ENCODE measurements around the gene CPSF4. TPM values are rescaled to one million over a fixed set of nuclear protein-coding genes. Genes with fewer than 3 reads are reported as not detected.
"Not testable (repeated sequence)": the region's sequence is repeated elsewhere in the genome, so short reads cannot be mapped to it uniquely, and the experiment has no call there.

CPSF4 gene
- total and polyA plus RNA-seq, 2 donors (not counting 1 experiment from before 2014, with no cell fraction given): 52.9 to 63.2 TPM

DNA sequence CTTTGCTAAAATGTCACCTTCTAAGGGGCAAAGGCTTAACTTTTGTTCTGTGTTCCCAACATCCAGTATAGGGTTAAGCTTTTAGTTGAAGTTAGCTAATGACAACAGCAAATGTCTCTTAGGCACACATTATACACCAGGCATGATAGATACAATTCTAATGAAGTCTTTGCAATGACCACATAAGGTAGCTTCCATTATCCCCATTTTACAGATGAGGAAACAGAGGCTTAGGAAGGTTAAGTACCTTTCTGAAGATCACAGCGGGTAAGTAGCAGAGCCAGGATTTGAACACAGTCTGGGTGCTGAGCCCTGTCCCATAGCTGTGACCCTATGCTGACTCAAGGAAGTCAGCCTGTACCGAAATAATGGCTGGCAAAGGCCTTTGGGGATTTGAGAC, 28.1 kb upstream of the CPSF4 start:
- Histone ChIP-seq H3K4me2 (replicated peaks; ENCODE audit: low read depth, low read length, poor library complexity, severe bottlenecking) (no peak overlapping the region), H3K4me1 (ENCODE audit: control insufficient read depth in 2 of 2, insufficient read depth in 2 of 2, low read length in 2 of 2) (peaks cover 25 to 35% of the 10 kb centered on the region in 2 donors), H3K36me3 (replicated peaks in 1 of 2; ENCODE audit: control extremely low read depth in 1 of 2, control insufficient read depth in 1 of 2, extremely low read depth in 1 of 2, insufficient read depth in 2 of 2, low read length in 1 of 2) (peaks cover 9 to 41% of the 10 kb centered on the region in 2 experiments), H4K20me1 (ENCODE audit: control insufficient read depth, insufficient read depth, low read length, poor library complexity, severe bottlenecking) (peaks cover 67% of the 10 kb centered on the region), H3K4me3 (ENCODE audit: control extremely low read depth in 1 of 5, extremely low read depth in 1 of 5, insufficient read depth in 1 of 5, low read depth in 2 of 5, low read length in 4 of 5) (no peak overlapping the region), H3K27me3 (replicated peaks in 1 of 4; ENCODE audit: control extremely low read depth in 1 of 4, control insufficient read depth in 3 of 4, insufficient read depth in 4 of 4, low read length in 3 of 4) (no peaks in the 10 kb centered on the region), H2AFZ (ENCODE audit: insufficient read depth, low read depth, low read length, poor library complexity, severe bottlenecking) (no peak overlapping the region), H3K27ac (ENCODE audit: low read length in 2 of 2) (no peak overlapping the region), H3K79me2 (ENCODE audit: control insufficient read depth, insufficient read depth, low read length) (peaks cover 82% of the 10 kb centered on the region), H3K9me3 (ENCODE audit: control extremely low read depth in 1 of 3, control insufficient read depth in 2 of 3, insufficient read depth in 1 of 3, low read length in 2 of 3) (no peaks in the 10 kb centered on the region), H3K9ac (ENCODE audit: low read length) (no peak overlapping the region)
- CTCF ChIA-PET: interaction anchor here (3.2 kb wide), 1 partner anchor 45 kb away, joined by 24 read pairs; no protein-coding TSS in a partner anchor
- TF ChIP-seq EZH2 (IDR thresholded peaks at IDR 0.05; ENCODE audit: borderline replicate concordance, insufficient read depth, low read depth, low read length, poor library complexity, severe bottlenecking): no peak
- TF ChIP-seq, protein P1, sequence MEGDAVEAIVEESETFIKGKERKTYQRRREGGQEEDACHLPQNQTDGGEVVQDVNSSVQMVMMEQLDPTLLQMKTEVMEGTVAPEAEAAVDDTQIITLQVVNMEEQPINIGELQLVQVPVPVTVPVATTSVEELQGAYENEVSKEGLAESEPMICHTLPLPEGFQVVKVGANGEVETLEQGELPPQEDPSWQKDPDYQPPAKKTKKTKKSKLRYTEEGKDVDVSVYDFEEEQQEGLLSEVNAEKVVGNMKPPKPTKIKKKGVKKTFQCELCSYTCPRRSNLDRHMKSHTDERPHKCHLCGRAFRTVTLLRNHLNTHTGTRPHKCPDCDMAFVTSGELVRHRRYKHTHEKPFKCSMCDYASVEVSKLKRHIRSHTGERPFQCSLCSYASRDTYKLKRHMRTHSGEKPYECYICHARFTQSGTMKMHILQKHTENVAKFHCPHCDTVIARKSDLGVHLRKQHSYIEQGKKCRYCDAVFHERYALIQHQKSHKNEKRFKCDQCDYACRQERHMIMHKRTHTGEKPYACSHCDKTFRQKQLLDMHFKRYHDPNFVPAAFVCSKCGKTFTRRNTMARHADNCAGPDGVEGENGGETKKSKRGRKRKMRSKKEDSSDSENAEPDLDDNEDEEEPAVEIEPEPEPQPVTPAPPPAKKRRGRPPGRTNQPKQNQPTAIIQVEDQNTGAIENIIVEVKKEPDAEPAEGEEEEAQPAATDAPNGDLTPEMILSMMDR (IDR thresholded peaks at IDR 0.05): no peak
- ATAC-seq (ENCODE audit: low read depth) (no peak), DNase-seq (no peak)
- intact Hi-C loops (cut with micrococcal nuclease): no loop called here
- Mint-ChIP-seq H3K9me3 (ENCODE audit: insufficient read depth) (no peaks in the 10 kb centered on the region), H3K27ac (peak overlapping the region; percentile 68), H3K4me3 (peak overlapping the region; percentile 91), H3K4me1 (peaks cover 42% of the 10 kb centered on the region), H3K27me3 (no peaks in the 10 kb centered on the region)
- WGBS (ENCODE audit: insufficient coverage): 100% methylated on average over 1 of the region's 2 CpGs
- POLR2A ChIA-PET: interaction anchor here (0.7 kb wide), 1 partner anchor 322 kb away, joined by 4 read pairs; no protein-coding TSS in a partner anchor

DNA sequence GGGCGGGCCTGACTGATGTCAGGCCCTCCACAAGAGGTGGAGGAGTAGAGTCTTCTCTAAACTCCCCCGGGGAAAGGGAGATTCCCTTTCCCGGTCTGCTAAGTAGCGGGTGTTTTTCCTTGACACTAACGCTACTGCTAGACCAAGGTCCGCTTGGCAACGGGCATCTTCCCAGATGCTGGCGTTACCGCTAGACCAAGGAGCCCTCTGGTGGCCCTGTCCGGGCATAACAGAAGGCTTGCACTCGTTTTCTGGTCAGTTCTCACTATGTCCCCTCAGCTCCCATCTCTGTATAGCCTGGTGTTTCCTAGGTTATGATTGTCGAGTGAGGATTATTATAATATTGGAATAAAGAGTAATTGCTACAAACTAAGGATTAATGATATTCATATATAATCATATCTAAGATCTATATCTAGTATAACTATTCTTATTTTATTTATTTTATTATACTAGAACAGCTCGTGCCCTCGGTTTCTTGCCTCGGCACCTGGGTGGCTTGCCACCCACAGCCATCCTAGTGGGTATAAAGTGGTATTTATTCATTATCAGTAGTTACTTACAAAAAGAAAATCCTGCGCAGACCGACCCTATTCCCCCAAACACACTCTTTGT, 23.1 kb upstream of the CPSF4 start:
- H3K4me1 Mint-ChIP-seq; H3K27ac Mint-ChIP-seq; H3K4me2 ChIP-seq (replicated peaks; ENCODE audit: low read depth, low read length, poor library complexity, severe bottlenecking); H3K4me3 ChIP-seq (ENCODE audit: control extremely low read depth in 1 of 5, extremely low read depth in 1 of 5, insufficient read depth in 1 of 5, low read depth in 2 of 5, low read length in 4 of 5); ATAC-seq (ENCODE audit: low read depth); POLR2A ChIA-PET; H3K4me3 Mint-ChIP-seq; H3K9me3 ChIP-seq (ENCODE audit: control extremely low read depth in 1 of 3, control insufficient read depth in 2 of 3, insufficient read depth in 1 of 3, low read length in 2 of 3); H3K27me3 Mint-ChIP-seq; intact Hi-C loops (cut with micrococcal nuclease); H3K27me3 ChIP-seq (replicated peaks in 1 of 4; ENCODE audit: control extremely low read depth in 1 of 4, control insufficient read depth in 3 of 4, insufficient read depth in 4 of 4, low read length in 3 of 4); H2AFZ ChIP-seq (ENCODE audit: insufficient read depth, low read depth, low read length, poor library complexity, severe bottlenecking); H3K4me1 ChIP-seq (ENCODE audit: control insufficient read depth in 2 of 2, insufficient read depth in 2 of 2, low read length in 2 of 2); H3K9ac ChIP-seq (ENCODE audit: low read length); H3K27ac ChIP-seq (ENCODE audit: low read length in 2 of 2); H3K9me3 Mint-ChIP-seq (ENCODE audit: insufficient read depth): not testable (repeated sequence)
- CTCF ChIA-PET: interaction anchor here (0.7 to 3.6 kb wide), 5 partner anchors 50 to 1390 kb away, joined by 3 to 38 read pairs (median 5); no protein-coding TSS in a partner anchor
- peaks cover 18 to 78% of the 10 kb centered on the region in 2 experiments for H3K36me3 ChIP-seq (replicated peaks in 1 of 2; ENCODE audit: control extremely low read depth in 1 of 2, control insufficient read depth in 1 of 2, extremely low read depth in 1 of 2, insufficient read depth in 2 of 2, low read length in 1 of 2)
- peaks cover 57% of the 10 kb centered on the region for H4K20me1 ChIP-seq (ENCODE audit: control insufficient read depth, insufficient read depth, low read length, poor library complexity, severe bottlenecking)
- WGBS (ENCODE audit: insufficient coverage): 93% methylated on average over 5 of the region's 17 CpGs
- TF ChIP-seq, protein P1 (IDR thresholded peaks at IDR 0.05): peak; percentile 62
- H3K79me2 ChIP-seq (ENCODE audit: control insufficient read depth, insufficient read depth, low read length): peaks cover 48% of the 10 kb centered on the region
- peak; percentile 48 for DNase-seq
